ENCODE data around the gene DEDD2.

DNA sequence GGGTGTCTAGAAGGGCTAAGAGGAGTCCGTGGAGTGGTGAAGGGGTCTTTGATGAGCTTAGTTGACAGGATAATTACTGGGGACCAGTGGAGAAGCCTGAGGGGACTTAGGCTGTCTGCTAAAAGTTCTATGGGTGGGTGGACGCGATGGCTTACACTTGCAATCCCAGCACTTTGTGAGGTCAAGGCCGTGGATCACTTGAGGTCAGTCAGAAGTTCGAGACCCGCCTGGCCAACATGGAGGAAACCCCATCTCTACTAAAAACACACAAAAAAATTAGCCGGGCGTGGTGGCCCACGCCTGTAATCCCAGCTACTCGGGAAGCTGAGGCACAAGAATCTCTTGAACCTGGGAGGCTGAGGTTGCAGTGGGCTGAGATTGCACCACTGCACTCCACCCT, 27.8 kb upstream of the DEDD2 start:
- TF ChIP-seq CTCF (conservative IDR thresholded peaks at IDR 0.05; ENCODE audit: low read depth, low read length) (no peak), EZH2phosphoT487 (IDR thresholded peaks at IDR 0.05; ENCODE audit: borderline replicate concordance, low read length) (no peak)
